K562 (cell line): ENCODE data around the gene XRCC5. TPM values are rescaled to one million over a fixed set of nuclear protein-coding genes. Genes with fewer than 3 reads are reported as not detected.
A peak's percentile ranks its signal among the peaks of the same experiment; 100 is the strongest.

Experiments
- CCAR2 ChIP-seq: fragments of 200-400 bp; formaldehyde crosslinking; IDR thresholded peaks from 2 replicates; pipeline ENCODE4 v1.6.1; 2017; ENCODE audit warnings: mild to moderate bottlenecking, low read depth, low read length
- CSDE1 ChIP-seq, 2 experiments: fragments of 450-650 bp; IDR thresholded peaks; 2 replicates each; pipeline ENCODE4 v1.6.1; 2016; ENCODE audit warnings: mild to moderate bottlenecking in 1 of 2
- FOS ChIP-seq: IDR thresholded peaks from 3 replicates; pipeline ENCODE4 v1.6.1; 2011; ENCODE audit not compliant: insufficient read length; ENCODE audit errors: extremely low read depth
- FOXP1 ChIP-seq: sonication (generic); formaldehyde crosslinking; IDR thresholded peaks from 2 replicates; pipeline ENCODE4 v1.8.0; 2022; ENCODE audit warnings: mild to moderate bottlenecking, missing genetic modification reagents
- L3MBTL2 ChIP-seq: fragments of 450-650 bp; IDR thresholded peaks from 2 replicates; pipeline ENCODE4 v1.6.1; 2016; ENCODE audit warnings: mild to moderate bottlenecking, moderate library complexity
- NUFIP1 ChIP-seq: fragments of 450-650 bp; IDR thresholded peaks from 2 replicates; pipeline ENCODE4 v1.6.1; 2018; ENCODE audit not compliant: partially characterized antibody
- PHTF2 ChIP-seq: fragments of 250-450 bp; sonication (Bioruptor Pico); IDR thresholded peaks from 2 replicates; pipeline ENCODE4 v1.5.0; 2021; ENCODE audit warnings: mild to moderate bottlenecking
- POLR3A ChIP-seq: IDR thresholded peaks from 2 replicates; pipeline ENCODE4 v1.6.1; 2011; ENCODE audit warnings: borderline replicate concordance, mild to moderate bottlenecking, moderate library complexity; ENCODE audit not compliant: insufficient read length, insufficient read depth; ENCODE audit errors: extremely low read depth
- RBBP5 ChIP-seq: fragments of 200-600 bp; sonication (generic); IDR thresholded peaks from 2 replicates; pipeline ENCODE4 v1.6.1; 2012; ENCODE audit warnings: borderline replicate concordance, mild to moderate bottlenecking, low read length, control low read depth, inconsistent platforms; ENCODE audit not compliant: insufficient read depth, poor library complexity, severe bottlenecking
- RBM14 ChIP-seq: fragments of 200-400 bp; formaldehyde crosslinking; IDR thresholded peaks from 2 replicates; pipeline ENCODE4 v1.6.1; 2018; ENCODE audit warnings: low read depth, mild to moderate bottlenecking, low read length, moderate library complexity, borderline replicate concordance; ENCODE audit not compliant: insufficient read depth
- RBM22 ChIP-seq: fragments of 200-400 bp; formaldehyde crosslinking; IDR thresholded peaks from 2 replicates; pipeline ENCODE4 v1.6.1; 2018; ENCODE audit warnings: low read length, low read depth; ENCODE audit not compliant: poor library complexity, severe bottlenecking
- SMARCB1 ChIP-seq: IDR thresholded peaks from 2 replicates; pipeline ENCODE4 v1.6.1; 2011; ENCODE audit warnings: improper control_type of control experiment, low read depth; ENCODE audit not compliant: insufficient read length
- SNRNP70 ChIP-seq: fragments of 200-400 bp; formaldehyde crosslinking; optimal IDR thresholded peaks from 2 replicates; pipeline ENCODE3; 2017; ENCODE audit warnings: low read depth, low read length
- SOX6 ChIP-seq: fragments of 450-650 bp; IDR thresholded peaks from 2 replicates; pipeline ENCODE4 v1.6.1; 2014; ENCODE audit warnings: mild to moderate bottlenecking
- ZNF354B ChIP-seq: fragments of 250-450 bp; sonication (Bioruptor Pico); IDR thresholded peaks from 2 replicates; pipeline ENCODE4 v1.4.0; 2020
- polyA plus RNA-seq, 8 experiments: library from polyadenylated mRNA; depleted of rRNA in 4 of 8; stranded (reverse) in 5 of 8; unstranded in 3 of 8; fragments of >200 nt; fragmentation: Nextera tagmentation in 2 of 8; fragmentation: Illumina TruSeq in 1 of 8; extraction: Ambion mirVana in 2 of 8; extraction: Trizol in 1 of 8; gene quantifications; 2 replicates each; pipeline versions ENCODE4 v1.2.1 to v1.2.3, GENCODE V29; 2011 to 2014; ENCODE audit warnings: inconsistent platforms in 1 of 8, missing spikeins in 1 of 8
- total RNA-seq, 7 experiments: library from RNA; depleted of rRNA in 6 of 7; stranded (reverse); fragments of >200 nt in 6 of 7; fragmentation: Illumina TruSeq in 2 of 7; extraction: Trizol in 2 of 7; gene quantifications; 2 replicates each; pipeline versions ENCODE4 v1.2.1 to v1.2.3, GENCODE V29; 2011 to 2021; ENCODE audit warnings: low replicate concordance in 1 of 7
- TF ChIP-seq, protein P1 (sequence below): sonication (generic); formaldehyde crosslinking; IDR thresholded peaks from 2 replicates; pipeline ENCODE4 v1.5.0; 2020; ENCODE audit warnings: missing genetic modification reagents
- TF ChIP-seq, protein P2 (sequence below): fragments of 450-650 bp; IDR thresholded peaks from 2 replicates; pipeline ENCODE4 v1.6.1; 2017; ENCODE audit warnings: antibody characterized with exemption
- TF ChIP-seq, protein P3 (sequence below): fragments of 250-450 bp; sonication (Bioruptor Pico); IDR thresholded peaks from 2 replicates; pipeline ENCODE4 v1.8.0; 2022; ENCODE audit warnings: inconsistent platforms, mild to moderate bottlenecking, moderate library complexity, borderline replicate concordance
- TF ChIP-seq, protein P4 (sequence below): sonication (generic); formaldehyde crosslinking; IDR thresholded peaks from 2 replicates; pipeline ENCODE4 v1.8.1; 2023; ENCODE audit warnings: mild to moderate bottlenecking, missing genetic modification reagents
- TF ChIP-seq, protein P5 (sequence below): fragments of 450-650 bp; IDR thresholded peaks from 2 replicates; pipeline ENCODE4 v1.6.1; 2017; ENCODE audit warnings: antibody characterized with exemption, mild to moderate bottlenecking

XRCC5 gene
- total and polyA plus RNA-seq, 9 of the 15 experiments (the other 6 are each of a cell fraction or from before 2014, with no cell fraction given) = 168 to 551 (median 297) TPM

DNA sequence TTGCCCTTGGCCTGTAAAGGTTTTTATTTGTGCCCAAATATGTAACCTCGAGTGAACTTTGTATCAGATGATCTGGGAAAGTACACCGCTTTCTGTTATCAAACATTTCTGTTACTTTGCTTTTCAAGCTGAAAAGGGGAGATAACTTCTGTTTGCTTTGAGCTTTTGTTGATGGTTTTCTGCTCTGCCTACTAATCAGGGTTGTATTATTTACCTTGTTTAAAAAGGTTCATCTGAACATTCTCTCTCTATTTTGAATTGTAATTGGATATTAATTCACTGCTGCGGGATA is 79.4 kb downstream of the XRCC5 start (continued):
- no peak for TF ChIP-seq FOS
- TF ChIP-seq CCAR2 = no peak
- TF ChIP-seq SNRNP70 = no peak
- TF ChIP-seq PHTF2 = no peak
- no peak for TF ChIP-seq RBBP5
- TF ChIP-seq, protein P1, sequence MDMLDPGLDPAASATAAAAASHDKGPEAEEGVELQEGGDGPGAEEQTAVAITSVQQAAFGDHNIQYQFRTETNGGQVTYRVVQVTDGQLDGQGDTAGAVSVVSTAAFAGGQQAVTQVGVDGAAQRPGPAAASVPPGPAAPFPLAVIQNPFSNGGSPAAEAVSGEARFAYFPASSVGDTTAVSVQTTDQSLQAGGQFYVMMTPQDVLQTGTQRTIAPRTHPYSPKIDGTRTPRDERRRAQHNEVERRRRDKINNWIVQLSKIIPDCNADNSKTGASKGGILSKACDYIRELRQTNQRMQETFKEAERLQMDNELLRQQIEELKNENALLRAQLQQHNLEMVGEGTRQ (CRISPR knock-in tag) = no peak
- TF ChIP-seq, protein P2, sequence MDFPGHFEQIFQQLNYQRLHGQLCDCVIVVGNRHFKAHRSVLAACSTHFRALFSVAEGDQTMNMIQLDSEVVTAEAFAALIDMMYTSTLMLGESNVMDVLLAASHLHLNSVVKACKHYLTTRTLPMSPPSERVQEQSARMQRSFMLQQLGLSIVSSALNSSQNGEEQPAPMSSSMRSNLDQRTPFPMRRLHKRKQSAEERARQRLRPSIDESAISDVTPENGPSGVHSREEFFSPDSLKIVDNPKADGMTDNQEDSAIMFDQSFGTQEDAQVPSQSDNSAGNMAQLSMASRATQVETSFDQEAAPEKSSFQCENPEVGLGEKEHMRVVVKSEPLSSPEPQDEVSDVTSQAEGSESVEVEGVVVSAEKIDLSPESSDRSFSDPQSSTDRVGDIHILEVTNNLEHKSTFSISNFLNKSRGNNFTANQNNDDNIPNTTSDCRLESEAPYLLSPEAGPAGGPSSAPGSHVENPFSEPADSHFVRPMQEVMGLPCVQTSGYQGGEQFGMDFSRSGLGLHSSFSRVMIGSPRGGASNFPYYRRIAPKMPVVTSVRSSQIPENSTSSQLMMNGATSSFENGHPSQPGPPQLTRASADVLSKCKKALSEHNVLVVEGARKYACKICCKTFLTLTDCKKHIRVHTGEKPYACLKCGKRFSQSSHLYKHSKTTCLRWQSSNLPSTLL = no peak
- TF ChIP-seq SMARCB1 = no peak
- TF ChIP-seq FOXP1 = no peak
- no peak for TF ChIP-seq NUFIP1
- no peak for TF ChIP-seq RBM22
- TF ChIP-seq POLR3A = no peak
- TF ChIP-seq, protein P3, sequence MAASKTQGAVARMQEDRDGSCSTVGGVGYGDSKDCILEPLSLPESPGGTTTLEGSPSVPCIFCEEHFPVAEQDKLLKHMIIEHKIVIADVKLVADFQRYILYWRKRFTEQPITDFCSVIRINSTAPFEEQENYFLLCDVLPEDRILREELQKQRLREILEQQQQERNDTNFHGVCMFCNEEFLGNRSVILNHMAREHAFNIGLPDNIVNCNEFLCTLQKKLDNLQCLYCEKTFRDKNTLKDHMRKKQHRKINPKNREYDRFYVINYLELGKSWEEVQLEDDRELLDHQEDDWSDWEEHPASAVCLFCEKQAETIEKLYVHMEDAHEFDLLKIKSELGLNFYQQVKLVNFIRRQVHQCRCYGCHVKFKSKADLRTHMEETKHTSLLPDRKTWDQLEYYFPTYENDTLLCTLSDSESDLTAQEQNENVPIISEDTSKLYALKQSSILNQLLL (CRISPR knock-in tag) = no peak
- no peak for TF ChIP-seq CSDE1 (IDR thresholded peaks at IDR 0.05)
- no peak for TF ChIP-seq ZNF354B (CRISPR knock-in tag)
- no peak for TF ChIP-seq L3MBTL2
- TF ChIP-seq, protein P4, sequence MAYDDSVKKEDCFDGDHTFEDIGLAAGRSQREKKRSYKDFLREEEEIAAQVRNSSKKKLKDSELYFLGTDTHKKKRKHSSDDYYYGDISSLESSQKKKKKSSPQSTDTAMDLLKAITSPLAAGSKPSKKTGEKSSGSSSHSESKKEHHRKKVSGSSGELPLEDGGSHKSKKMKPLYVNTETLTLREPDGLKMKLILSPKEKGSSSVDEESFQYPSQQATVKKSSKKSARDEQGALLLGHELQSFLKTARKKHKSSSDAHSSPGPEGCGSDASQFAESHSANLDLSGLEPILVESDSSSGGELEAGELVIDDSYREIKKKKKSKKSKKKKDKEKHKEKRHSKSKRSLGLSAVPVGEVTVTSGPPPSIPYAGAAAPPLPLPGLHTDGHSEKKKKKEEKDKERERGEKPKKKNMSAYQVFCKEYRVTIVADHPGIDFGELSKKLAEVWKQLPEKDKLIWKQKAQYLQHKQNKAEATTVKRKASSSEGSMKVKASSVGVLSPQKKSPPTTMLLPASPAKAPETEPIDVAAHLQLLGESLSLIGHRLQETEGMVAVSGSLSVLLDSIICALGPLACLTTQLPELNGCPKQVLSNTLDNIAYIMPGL (CRISPR knock-in tag) = no peak
- peak; percentile 87 for TF ChIP-seq SOX6
- TF ChIP-seq, protein P5, sequence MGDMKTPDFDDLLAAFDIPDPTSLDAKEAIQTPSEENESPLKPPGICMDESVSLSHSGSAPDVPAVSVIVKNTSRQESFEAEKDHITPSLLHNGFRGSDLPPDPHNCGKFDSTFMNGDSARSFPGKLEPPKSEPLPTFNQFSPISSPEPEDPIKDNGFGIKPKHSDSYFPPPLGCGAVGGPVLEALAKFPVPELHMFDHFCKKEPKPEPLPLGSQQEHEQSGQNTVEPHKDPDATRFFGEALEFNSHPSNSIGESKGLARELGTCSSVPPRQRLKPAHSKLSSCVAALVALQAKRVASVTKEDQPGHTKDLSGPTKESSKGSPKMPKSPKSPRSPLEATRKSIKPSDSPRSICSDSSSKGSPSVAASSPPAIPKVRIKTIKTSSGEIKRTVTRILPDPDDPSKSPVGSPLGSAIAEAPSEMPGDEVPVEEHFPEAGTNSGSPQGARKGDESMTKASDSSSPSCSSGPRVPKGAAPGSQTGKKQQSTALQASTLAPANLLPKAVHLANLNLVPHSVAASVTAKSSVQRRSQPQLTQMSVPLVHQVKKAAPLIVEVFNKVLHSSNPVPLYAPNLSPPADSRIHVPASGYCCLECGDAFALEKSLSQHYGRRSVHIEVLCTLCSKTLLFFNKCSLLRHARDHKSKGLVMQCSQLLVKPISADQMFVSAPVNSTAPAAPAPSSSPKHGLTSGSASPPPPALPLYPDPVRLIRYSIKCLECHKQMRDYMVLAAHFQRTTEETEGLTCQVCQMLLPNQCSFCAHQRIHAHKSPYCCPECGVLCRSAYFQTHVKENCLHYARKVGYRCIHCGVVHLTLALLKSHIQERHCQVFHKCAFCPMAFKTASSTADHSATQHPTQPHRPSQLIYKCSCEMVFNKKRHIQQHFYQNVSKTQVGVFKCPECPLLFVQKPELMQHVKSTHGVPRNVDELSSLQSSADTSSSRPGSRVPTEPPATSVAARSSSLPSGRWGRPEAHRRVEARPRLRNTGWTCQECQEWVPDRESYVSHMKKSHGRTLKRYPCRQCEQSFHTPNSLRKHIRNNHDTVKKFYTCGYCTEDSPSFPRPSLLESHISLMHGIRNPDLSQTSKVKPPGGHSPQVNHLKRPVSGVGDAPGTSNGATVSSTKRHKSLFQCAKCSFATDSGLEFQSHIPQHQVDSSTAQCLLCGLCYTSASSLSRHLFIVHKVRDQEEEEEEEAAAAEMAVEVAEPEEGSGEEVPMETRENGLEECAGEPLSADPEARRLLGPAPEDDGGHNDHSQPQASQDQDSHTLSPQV = 0 out of 2 replicates have a peak, but pooled peaks have one; percentile 32
- no peak for TF ChIP-seq RBM14
